Kidney capillary endothelial cell (primary cell): ENCODE data around the gene ARHGAP18.

Experiments used
- DNase-seq: peaks from one replicate; pipeline ENCODE4 v3.0.0-alpha.2; 2018; ENCODE audit warnings: low spot score

Gene ARHGAP18

GRCh38 chr6:129667034-129667433 is 42.9 kb downstream of the ARHGAP18 start:
- DNase-seq, result no peak

- DNase-seq, result no peak
These were observed 44.4 kb downstream of the ARHGAP18 start for GRCh38 chr6:129665555-129665954.

GRCh38 chr6:129663531-129663930 is 46.4 kb downstream of the ARHGAP18 start:
- no peak for DNase-seq

GRCh38 chr6:129662980-129663431 is 47.0 kb downstream of the ARHGAP18 start:
- DNase-seq, result no peak

- no peak for DNase-seq
These were observed 47.6 kb downstream of the ARHGAP18 start for GRCh38 chr6:129662406-129662766.

GRCh38 chr6:129661536-129662405 is 48.2 kb downstream of the ARHGAP18 start:
- DNase-seq, result no peak

- no peak for DNase-seq
These were observed 49.7 kb downstream of the ARHGAP18 start for GRCh38 chr6:129660346-129660676.

- no peak for DNase-seq
These were observed 50.2 kb downstream of the ARHGAP18 start for GRCh38 chr6:129659590-129660345.

- no peak for DNase-seq
These were observed 50.8 kb downstream of the ARHGAP18 start for GRCh38 chr6:129659167-129659566.

- no peak for DNase-seq
These were observed 52.5 kb downstream of the ARHGAP18 start for GRCh38 chr6:129657483-129657882.

- DNase-seq, result no peak
These were observed 54.6 kb downstream of the ARHGAP18 start for GRCh38 chr6:129655334-129655733.

- no peak for DNase-seq
These were observed 56.2 kb downstream of the ARHGAP18 start for GRCh38 chr6:129653746-129654145.

GRCh38 chr6:129653229-129653628 is 56.7 kb downstream of the ARHGAP18 start:
- no peak for DNase-seq

GRCh38 chr6:129651291-129651691 is 58.7 kb downstream of the ARHGAP18 start:
- DNase-seq, result no peak

GRCh38 chr6:129648819-129649491 is 61.0 kb downstream of the ARHGAP18 start:
- no peak for DNase-seq

- DNase-seq, result no peak
These were observed 62.9 kb downstream of the ARHGAP18 start for GRCh38 chr6:129647044-129647443.

- no peak for DNase-seq
These were observed 63.3 kb downstream of the ARHGAP18 start for GRCh38 chr6:129646642-129647041.

GRCh38 chr6:129645830-129646579 is 64.0 kb downstream of the ARHGAP18 start:
- no peak for DNase-seq

GRCh38 chr6:129645106-129645829 is 64.7 kb downstream of the ARHGAP18 start:
- no peak for DNase-seq

- peak; percentile 46 for DNase-seq
These were observed 65.4 kb downstream of the ARHGAP18 start for GRCh38 chr6:129644567-129645015.

GRCh38 chr6:129643968-129644367 is 66.0 kb downstream of the ARHGAP18 start:
- peak; percentile 36 for DNase-seq
